ENCODE results near the gene SETD4. TPM values are rescaled to one million over a fixed set of nuclear protein-coding genes. Genes with fewer than 3 reads are reported as not detected.
A peak's percentile ranks its signal among the peaks of the same experiment; 100 is the strongest.

The SETD4 gene
- total and polyA plus RNA-seq, 3 donors from 2014 or later, result 52.3 to 62.7 (median 52.3) TPM

- intact Hi-C loops (cut with DNase I; ENCODE audit: low total_unique reads), result no loop called here
- Histone ChIP-seq H3K27me3 (no peaks in the 10 kb centered on the region), H3K4me1 (no peaks in the 10 kb centered on the region), H3K36me3 (ENCODE audit: low read depth, missing control alignments) (no peaks in the 10 kb centered on the region), H3K9me3 (no peaks in the 10 kb centered on the region), H3K4me3 (no peak overlapping the region), H3K27ac (no peak overlapping the region)
- no peak for TF ChIP-seq POLR2A (IDR thresholded peaks at IDR 0.05)
- TF ChIP-seq CTCF (IDR thresholded peaks at IDR 0.05), result no peak
- WGBS, 2 donors, result 84 to 100% methylated on average over 1 of the region's 1 CpG
- DNase-seq, result no peak
These were observed 18.4 kb downstream of the SETD4 start for GRCh38 chr21:36041910-36042309.

- 75 to 77% methylated on average over 2 of the region's 2 CpGs for whole genome bisulfite sequencing, 2 donors
- TF ChIP-seq POLR2A (IDR thresholded peaks at IDR 0.05) (no peak), CTCF (IDR thresholded peaks at IDR 0.05) (no peak)
- Histone ChIP-seq H3K27ac (no peak overlapping the region), H3K4me3 (no peak overlapping the region), H3K4me1 (no peaks in the 10 kb centered on the region), H3K9me3 (no peaks in the 10 kb centered on the region), H3K27me3 (no peaks in the 10 kb centered on the region), H3K36me3 (ENCODE audit: low read depth, missing control alignments) (no peaks in the 10 kb centered on the region)
- no peak for DNase-seq
- intact Hi-C loops (cut with DNase I; ENCODE audit: low total_unique reads), result no loop called here
These were observed 19.9 kb downstream of the SETD4 start for GRCh38 chr21:36040389-36040788.

GRCh38 chr21:36039861-36040260, 20.5 kb downstream of the SETD4 start:
- no peaks in the 10 kb centered on the region for H3K9me3 ChIP-seq
- no peak overlapping the region for H3K4me3 ChIP-seq
- TF ChIP-seq CTCF (IDR thresholded peaks at IDR 0.05) (no peak), POLR2A (IDR thresholded peaks at IDR 0.05) (no peak)
- no peak overlapping the region for H3K27ac ChIP-seq
- no peak for DNase-seq
- intact Hi-C loops (cut with DNase I; ENCODE audit: low total_unique reads), result no loop called here
- H3K4me1 ChIP-seq, result no peaks in the 10 kb centered on the region
- WGBS, 2 donors, result 62 to 73% methylated on average over 6 of the region's 6 CpGs
- H3K27me3 ChIP-seq, result no peaks in the 10 kb centered on the region
- H3K36me3 ChIP-seq (ENCODE audit: low read depth, missing control alignments), result no peaks in the 10 kb centered on the region

GRCh38 chr21:36038701-36039497, 21.4 kb downstream of the SETD4 start:
- Histone ChIP-seq H3K36me3 (ENCODE audit: low read depth, missing control alignments) (no peaks in the 10 kb centered on the region), H3K4me3 (no peak overlapping the region), H3K4me1 (no peaks in the 10 kb centered on the region), H3K27ac (peak overlapping the region in 1 of 2 donors; percentile 19), H3K9me3 (no peaks in the 10 kb centered on the region), H3K27me3 (no peaks in the 10 kb centered on the region)
- no peak for DNase-seq
- intact Hi-C loops (cut with DNase I; ENCODE audit: low total_unique reads), result no loop called here
- WGBS, 2 donors, result 89 to 91% methylated on average over 17 of the region's 17 CpGs
- no peak for TF ChIP-seq CTCF (IDR thresholded peaks at IDR 0.05)
- no peak for TF ChIP-seq POLR2A (IDR thresholded peaks at IDR 0.05)

GRCh38 chr21:36035381-36035791, 24.9 kb downstream of the SETD4 start:
- whole genome bisulfite sequencing, 2 donors, result 85 to 86% methylated on average over 6 to 10 of the region's 10 CpGs
- no peaks in the 10 kb centered on the region for H3K27me3 ChIP-seq
- no peaks in the 10 kb centered on the region for H3K9me3 ChIP-seq
- intact Hi-C loops (cut with DNase I; ENCODE audit: low total_unique reads), result no loop called here
- H3K36me3 ChIP-seq (ENCODE audit: low read depth, missing control alignments), result no peaks in the 10 kb centered on the region
- no peaks in the 10 kb centered on the region for H3K4me1 ChIP-seq
- H3K4me3 ChIP-seq, result no peak overlapping the region
- TF ChIP-seq POLR2A (IDR thresholded peaks at IDR 0.05) (no peak), CTCF (IDR thresholded peaks at IDR 0.05) (no peak)
- no peak overlapping the region for H3K27ac ChIP-seq
- no peak for DNase-seq
